Ascending aorta (tissue), 2 donors: ENCODE results near the gene AEN. TPM values are rescaled to one million over a fixed set of nuclear protein-coding genes. Genes with fewer than 3 reads are reported as not detected.

Experiments
- DNase-seq, 2 donors: peaks; one replicate each; pipeline ENCODE4 v3.0.0-alpha.2; 2019; ENCODE audit warnings: low spot score in 2 of 2
- H3K27ac ChIP-seq, 2 donors: fragments of 200-600 bp; sonication (generic); one replicate each; pipeline ENCODE4 v1.5.1; 2016 to 2017; ENCODE audit warnings: mild to moderate bottlenecking in 1 of 2
- H3K27me3 ChIP-seq: fragments of 200-600 bp; sonication (generic); one replicate; pipeline ENCODE4 v1.5.1; 2017
- H3K36me3 ChIP-seq, 2 donors: fragments of 200-600 bp; sonication (generic); one replicate each; pipeline ENCODE4 v1.5.1; 2016
- H3K4me1 ChIP-seq, 2 donors: fragments of 200-600 bp; sonication (generic); one replicate each; pipeline ENCODE4 v1.5.1; 2016 to 2017; ENCODE audit warnings: mild to moderate bottlenecking in 1 of 2
- H3K4me3 ChIP-seq, 2 donors: fragments of 200-600 bp; sonication (generic); one replicate each; pipeline ENCODE4 v1.5.1; 2016 to 2017; ENCODE audit warnings: mild to moderate bottlenecking in 1 of 2
- H3K9me3 ChIP-seq, 2 donors: fragments of 200-600 bp; sonication (generic); one replicate each; pipeline ENCODE4 v1.5.1; 2016
- intact Hi-C: fragments of 100-400 bp; cut with DNase I; formaldehyde crosslinking; loops from one replicate; pipeline ENCODE4 v1.15.1; 2023
- total RNA-seq: library from RNA; depleted of rRNA; stranded (reverse); fragments of >200 nt; gene quantifications from one replicate; pipeline ENCODE4 v1.1.0, GENCODE V29; 2016
- TF ChIP-seq, protein P1 (sequence below), 3 experiments: fragments of 200-600 bp in 2 of 3; fragments of 450-650 bp in 1 of 3; sonication (generic) in 2 of 3; IDR thresholded peaks; one replicate each; pipeline ENCODE4 v1.5.1; 2016 to 2019; ENCODE audit warnings: antibody characterized with exemption in 3 of 3, mild to moderate bottlenecking in 1 of 3, moderate library complexity in 1 of 3

Gene AEN
- total RNA-seq, 1 donor from 2014 or later: 13.5 TPM

DNA sequence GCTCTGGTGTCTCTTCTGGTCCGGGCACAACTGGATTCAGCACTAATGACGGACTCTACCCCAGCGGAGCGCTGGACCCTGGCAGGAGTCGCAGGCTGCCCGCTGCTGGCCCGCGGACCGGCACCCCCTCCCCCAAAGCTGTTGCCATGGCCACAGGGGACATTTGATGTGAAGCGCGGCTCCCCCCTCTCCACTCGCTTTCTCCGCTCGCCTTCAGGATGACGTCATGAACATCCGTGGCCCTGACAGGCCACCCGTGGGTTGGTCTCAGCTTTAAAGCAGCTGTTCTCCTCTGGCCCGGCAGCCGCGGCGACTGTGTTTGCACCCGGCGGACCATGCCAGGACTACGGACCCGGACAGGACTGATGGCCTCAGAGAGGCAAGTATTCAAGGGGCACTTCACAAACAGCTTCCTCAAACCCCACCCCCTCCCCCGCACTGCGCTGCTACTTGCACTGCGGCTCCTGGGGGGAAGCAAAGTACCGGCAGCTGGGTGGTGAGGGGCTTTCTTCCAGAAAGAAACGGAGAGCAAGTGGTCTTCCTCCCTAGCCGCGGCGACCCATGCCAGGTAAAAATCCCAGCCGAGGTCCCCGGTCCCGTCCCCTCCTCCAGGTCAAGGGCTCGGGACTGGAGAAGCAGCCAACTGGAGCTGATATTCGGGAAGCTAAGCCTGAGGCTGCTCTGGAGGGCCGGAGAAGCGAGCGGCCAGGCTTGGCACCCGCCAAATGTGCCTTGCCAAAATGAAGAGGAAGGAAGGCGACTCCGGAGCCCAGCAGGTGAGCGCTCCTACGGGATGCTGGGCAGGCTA lies 16.6 kb upstream of the AEN start:
- H3K9me3 ChIP-seq: no peaks in the 10 kb centered on the region
- DNase-seq: no peak
- H3K4me1 ChIP-seq: no peaks in the 10 kb centered on the region
- no peak overlapping the region for H3K4me3 ChIP-seq
- TF ChIP-seq, protein P1, sequence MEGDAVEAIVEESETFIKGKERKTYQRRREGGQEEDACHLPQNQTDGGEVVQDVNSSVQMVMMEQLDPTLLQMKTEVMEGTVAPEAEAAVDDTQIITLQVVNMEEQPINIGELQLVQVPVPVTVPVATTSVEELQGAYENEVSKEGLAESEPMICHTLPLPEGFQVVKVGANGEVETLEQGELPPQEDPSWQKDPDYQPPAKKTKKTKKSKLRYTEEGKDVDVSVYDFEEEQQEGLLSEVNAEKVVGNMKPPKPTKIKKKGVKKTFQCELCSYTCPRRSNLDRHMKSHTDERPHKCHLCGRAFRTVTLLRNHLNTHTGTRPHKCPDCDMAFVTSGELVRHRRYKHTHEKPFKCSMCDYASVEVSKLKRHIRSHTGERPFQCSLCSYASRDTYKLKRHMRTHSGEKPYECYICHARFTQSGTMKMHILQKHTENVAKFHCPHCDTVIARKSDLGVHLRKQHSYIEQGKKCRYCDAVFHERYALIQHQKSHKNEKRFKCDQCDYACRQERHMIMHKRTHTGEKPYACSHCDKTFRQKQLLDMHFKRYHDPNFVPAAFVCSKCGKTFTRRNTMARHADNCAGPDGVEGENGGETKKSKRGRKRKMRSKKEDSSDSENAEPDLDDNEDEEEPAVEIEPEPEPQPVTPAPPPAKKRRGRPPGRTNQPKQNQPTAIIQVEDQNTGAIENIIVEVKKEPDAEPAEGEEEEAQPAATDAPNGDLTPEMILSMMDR (IDR thresholded peaks at IDR 0.05): no peak
- no peak overlapping the region for H3K27ac ChIP-seq
- intact Hi-C loops: no loop called here
- peaks cover 17% of the 10 kb centered on the region for H3K27me3 ChIP-seq
- no peaks in the 10 kb centered on the region for H3K36me3 ChIP-seq

DNA sequence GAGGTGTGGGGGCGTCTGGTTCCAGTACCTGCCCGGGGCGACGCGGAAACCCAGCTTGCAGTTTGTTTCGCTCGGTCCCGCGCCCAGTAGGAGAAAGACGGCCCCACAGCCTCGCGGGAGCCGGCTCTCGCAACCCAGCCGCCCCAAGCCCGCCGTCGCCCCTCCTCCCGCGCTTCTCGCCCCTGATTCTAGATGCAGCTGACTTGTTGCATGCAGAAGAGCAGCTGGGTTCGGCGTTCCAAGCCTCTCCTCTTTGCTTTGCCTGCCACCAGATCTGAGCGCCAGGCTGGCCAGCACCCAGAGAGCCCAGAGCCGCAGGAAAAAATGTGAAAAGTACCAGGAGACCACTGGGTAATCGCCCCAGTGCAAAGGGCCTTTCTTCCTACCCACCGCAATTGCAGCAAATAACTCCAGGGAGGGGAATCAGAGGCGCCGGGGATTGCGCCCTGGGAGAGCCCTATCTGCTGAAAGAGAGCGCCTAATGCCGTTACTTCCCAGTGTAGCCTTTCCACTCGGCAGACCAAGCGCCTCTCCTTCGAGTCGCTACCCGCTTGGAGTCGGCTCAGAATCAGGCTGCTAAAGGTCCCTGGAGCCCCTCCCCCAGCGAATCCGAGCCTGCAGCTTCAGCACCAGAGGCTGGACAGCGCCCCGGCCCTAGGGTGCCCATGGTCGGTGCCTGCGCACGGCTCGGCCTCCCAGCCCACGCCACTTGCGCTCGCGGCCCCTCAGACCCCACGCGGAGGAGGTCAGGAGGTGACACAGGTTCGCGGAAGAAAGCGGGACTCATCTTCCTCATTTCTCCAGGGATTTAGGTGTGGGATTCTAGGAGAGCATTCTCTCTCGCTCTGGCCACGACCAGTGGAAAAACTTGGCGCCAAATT lies 15.7 kb upstream of the AEN start:
- H3K27ac ChIP-seq: no peak overlapping the region
- no peak for DNase-seq
- TF ChIP-seq, protein P1 (IDR thresholded peaks at IDR 0.05): no peak
- no peaks in the 10 kb centered on the region for H3K4me1 ChIP-seq
- intact Hi-C loops: no loop called here
- no peaks in the 10 kb centered on the region for H3K9me3 ChIP-seq
- H3K27me3 ChIP-seq: peaks cover 17% of the 10 kb centered on the region
- no peak overlapping the region for H3K4me3 ChIP-seq
- no peaks in the 10 kb centered on the region for H3K36me3 ChIP-seq

DNA sequence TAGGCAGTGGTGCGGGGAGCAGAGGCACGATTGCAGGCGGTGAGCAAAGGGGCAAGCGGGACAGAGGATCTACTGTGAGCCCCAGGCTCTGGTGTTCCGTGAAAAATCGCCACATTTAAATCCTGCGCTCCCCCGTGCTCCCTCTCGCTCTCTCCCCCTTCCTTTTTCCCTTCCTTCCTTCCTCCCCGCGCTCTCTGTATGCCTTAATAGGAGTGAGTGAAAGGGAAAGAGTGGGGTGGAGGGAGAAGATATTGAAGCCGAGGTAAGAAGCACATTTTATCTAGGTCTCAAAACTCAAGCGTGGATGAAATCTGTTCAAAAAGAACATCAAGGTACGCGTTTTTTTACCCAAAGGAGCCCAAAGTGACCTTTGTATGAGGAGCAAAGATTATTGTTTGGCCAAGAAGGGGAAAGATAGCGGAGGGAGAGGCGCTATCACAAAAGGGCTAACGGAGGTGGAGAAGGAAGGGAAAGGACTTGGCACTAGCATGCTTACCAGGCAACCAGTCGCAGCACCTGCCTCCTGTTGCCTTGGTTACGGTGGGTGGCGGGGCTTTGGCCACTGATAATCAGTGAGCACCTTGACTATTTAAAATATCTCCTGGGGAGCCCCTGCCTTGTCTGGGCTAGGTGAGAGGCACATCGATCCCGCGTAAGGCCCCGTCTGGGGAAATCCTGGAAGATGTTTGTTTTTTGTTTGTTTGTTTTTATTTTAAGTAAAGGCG lies 14.9 kb upstream of the AEN start:
- no peak for DNase-seq
- TF ChIP-seq, protein P1 (IDR thresholded peaks at IDR 0.05): no peak
- intact Hi-C loops: no loop called here
- Histone ChIP-seq H3K27ac (no peak overlapping the region), H3K9me3 (no peaks in the 10 kb centered on the region), H3K36me3 (no peaks in the 10 kb centered on the region), H3K4me3 (no peak overlapping the region), H3K4me1 (no peaks in the 10 kb centered on the region), H3K27me3 (peaks cover 17% of the 10 kb centered on the region)

DNA sequence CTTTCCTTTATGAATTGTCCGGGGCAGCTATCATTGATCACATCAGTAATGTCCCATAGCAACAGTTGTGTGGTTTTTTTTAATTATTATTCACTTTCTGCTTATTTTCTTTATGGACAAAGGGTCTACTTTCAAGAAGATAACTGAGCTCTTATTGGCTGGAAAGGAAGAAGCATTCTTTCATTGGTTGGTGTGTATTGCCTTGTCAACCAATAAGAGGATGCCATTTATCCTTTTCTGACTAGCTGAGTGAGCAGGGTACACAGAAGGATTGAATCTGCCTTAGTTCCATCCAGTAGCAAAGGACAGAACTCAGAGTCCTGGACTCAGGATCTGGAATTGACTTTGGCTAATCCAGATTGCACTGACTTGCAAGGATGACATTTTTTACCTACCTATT lies 13.2 kb upstream of the AEN start:
- DNase-seq: no peak
- intact Hi-C loops: no loop called here
- H3K27me3 ChIP-seq: peaks cover 17% of the 10 kb centered on the region
- H3K4me3 ChIP-seq: no peak overlapping the region
- no peaks in the 10 kb centered on the region for H3K9me3 ChIP-seq
- TF ChIP-seq, protein P1 (IDR thresholded peaks at IDR 0.05): no peak
- no peaks in the 10 kb centered on the region for H3K36me3 ChIP-seq
- no peak overlapping the region for H3K27ac ChIP-seq
- H3K4me1 ChIP-seq: no peaks in the 10 kb centered on the region

DNA sequence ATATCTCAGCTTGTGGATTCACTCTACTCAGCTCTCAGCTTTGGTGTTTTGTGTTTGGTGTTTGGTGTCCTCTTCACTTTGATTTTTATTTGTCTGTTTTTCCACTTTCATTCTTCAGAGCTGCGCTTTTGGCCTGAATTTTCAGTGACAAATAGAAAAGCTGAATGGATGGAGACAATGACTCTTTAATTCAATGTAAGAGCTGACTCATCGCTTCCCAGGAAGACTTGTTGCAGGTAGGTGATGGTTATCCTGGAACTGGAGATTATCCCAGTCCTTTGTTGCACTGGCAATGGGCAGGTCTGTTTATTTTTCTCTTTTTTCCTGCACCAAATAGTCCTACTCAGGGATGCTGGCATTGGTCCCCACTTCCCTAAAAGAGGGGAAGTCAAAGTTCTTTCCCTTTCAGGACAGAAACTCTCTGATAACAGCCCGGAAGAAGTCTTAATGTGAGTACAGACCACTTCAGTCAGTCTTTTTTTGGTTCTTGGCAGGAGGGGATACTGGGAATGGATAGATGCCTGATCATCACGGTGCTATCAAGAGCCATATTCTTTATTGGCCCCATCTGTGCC lies 12.4 kb upstream of the AEN start:
- Histone ChIP-seq H3K9me3 (no peaks in the 10 kb centered on the region), H3K36me3 (no peaks in the 10 kb centered on the region), H3K4me3 (no peak overlapping the region), H3K27me3 (peaks cover 17% of the 10 kb centered on the region), H3K4me1 (no peaks in the 10 kb centered on the region), H3K27ac (no peak overlapping the region)
- intact Hi-C loops: no loop called here
- TF ChIP-seq, protein P1 (IDR thresholded peaks at IDR 0.05): no peak
- DNase-seq: no peak
